Stimulated activated effector memory CD8-positive, alpha-beta T cell treated with anti-CD3 and anti-CD28 coated beads, Interleukin-12 subunit alpha, Interleukin-12 subunit beta, amount 100 ng/mL, for 72 hours (primary cell): ENCODE data around the gene SUGP2.

Experiments used
- ATAC-seq: fragments of 150-1000 bp; cut with Tn5 transposase; 2 replicates; pipeline ENCODE4 v1.10.0; 2021
- DNase-seq, 2 donors: peaks; one replicate each; pipeline ENCODE4 v3.0.0; 2021 to 2022; ENCODE audit warnings: low spot score in 2 of 2
- H3K27ac Mint-ChIP-seq: one replicate; pipeline ENCODE4 v1.8.0; 2022; ENCODE audit warnings: mild to moderate bottlenecking, mixed read lengths
- H3K36me3 Mint-ChIP-seq: one replicate; pipeline ENCODE4 v1.8.0; 2022; ENCODE audit warnings: mild to moderate bottlenecking, mixed read lengths
- H3K4me1 Mint-ChIP-seq: one replicate; pipeline ENCODE4 v1.8.0; 2022; ENCODE audit warnings: mixed read lengths
- H3K4me3 Mint-ChIP-seq: one replicate; pipeline ENCODE4 v1.8.0; 2022; ENCODE audit warnings: mild to moderate bottlenecking, mixed read lengths
- H3K9me3 Mint-ChIP-seq: one replicate; pipeline ENCODE4 v1.8.0; 2022; ENCODE audit warnings: mixed read lengths

SUGP2 gene

DNA sequence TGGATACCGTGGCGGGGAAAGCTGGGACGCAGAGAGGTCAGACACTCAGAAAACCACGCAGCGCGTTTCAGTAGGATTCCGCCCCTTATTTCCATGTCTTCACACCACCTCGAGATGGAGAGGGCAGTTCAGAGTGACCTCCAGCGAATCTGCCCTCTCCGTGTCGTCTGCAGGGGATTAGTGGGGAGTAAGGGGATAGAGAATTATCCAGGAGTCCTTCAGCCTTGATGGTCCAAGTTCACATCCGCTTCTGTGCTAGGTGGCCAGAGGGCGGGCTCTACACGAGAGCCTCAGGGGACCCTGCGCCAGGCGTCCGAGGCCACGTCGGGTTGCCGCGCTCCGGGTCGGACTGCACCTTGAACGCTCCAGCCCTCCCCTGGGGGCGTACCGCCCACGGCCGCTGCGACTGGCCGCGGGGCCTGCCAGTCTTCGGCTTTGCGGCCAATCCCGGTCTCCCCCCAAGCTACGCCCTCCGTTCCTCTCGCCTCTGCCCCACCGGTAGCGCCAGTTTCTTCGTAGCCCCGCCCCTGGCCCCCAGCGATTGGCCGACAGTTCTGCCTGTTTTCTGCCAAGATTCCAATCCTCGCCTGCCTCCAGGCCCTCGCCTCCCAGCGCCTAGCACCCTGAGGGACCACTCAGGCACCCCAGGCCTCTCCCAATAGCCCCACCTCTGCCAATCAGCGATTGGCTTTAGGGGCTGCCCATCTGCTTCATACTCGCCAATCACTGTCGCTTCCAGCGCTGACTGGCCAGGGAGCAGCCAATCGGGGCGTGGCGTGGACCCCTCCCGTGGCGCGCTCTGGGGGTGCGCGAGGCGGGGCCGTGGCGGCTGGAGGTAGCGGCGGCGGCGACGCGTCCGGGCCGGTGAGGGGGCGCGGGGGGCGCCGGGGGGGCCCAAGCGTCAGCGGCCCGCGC is 30.1 kb upstream of the SUGP2 start, which contains the start of gene SLC25A42:
Gene SLC25A42, plus strand, starts transcription at position 812 of the 915 bp plus-strand sequence. CDS start 32,131 bp downstream, outside the sequence.
- ATAC-seq, result peak; percentile 96
- Mint-ChIP-seq H3K27ac (peak within 1 kb of the TSS; percentile 83), H3K9me3 (no peaks in the 10 kb centered on the region), H3K36me3 (peaks cover 15% of the 10 kb centered on the region), H3K4me3 (peak within 1 kb of the TSS; percentile 92), H3K4me1 (peaks cover 25% of the 10 kb centered on the region)
- peak; percentile 97 to 99 for DNase-seq

DNA sequence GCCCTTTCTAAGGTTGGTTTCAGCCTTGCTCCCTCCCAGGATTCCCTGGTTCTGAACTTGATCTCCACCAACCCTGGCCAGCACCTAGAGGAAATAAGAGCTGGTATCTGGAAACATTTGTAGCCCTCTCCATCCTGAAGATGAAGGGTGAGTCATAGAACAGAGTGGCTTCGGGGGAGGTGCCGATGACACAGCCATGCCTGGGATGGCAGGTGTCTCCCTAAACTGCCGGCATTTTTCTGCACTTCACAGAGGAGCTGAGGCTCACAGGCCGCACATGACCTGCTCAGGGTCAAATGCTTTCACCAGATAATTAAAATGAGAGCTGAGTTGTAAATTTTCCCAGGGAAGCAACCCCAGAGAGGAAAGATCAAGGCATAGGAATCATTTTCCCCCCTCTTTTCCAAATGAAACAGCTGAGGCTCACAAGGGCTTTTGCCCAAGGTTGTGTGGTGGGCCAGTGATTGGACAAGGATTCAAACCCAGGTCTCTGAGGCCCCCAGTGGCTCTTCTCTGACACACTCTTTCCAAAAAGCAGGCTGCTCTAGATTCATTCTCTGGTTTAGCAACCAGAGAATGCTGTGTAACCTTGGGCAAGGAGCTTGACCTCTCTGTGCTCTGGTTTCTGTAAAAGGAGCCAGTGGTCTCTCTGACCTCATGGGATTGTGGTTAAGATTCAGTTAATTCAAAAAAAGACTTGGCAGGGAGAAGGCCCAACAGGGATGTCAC is 29.3 kb upstream of the SUGP2 start:
- ATAC-seq, result no peak
- Mint-ChIP-seq H3K4me1 (peaks cover 25% of the 10 kb centered on the region), H3K27ac (peak overlapping the region; percentile 83), H3K9me3 (no peaks in the 10 kb centered on the region), H3K36me3 (peaks cover 15% of the 10 kb centered on the region), H3K4me3 (peak overlapping the region; percentile 92)
- no peak for DNase-seq

DNA sequence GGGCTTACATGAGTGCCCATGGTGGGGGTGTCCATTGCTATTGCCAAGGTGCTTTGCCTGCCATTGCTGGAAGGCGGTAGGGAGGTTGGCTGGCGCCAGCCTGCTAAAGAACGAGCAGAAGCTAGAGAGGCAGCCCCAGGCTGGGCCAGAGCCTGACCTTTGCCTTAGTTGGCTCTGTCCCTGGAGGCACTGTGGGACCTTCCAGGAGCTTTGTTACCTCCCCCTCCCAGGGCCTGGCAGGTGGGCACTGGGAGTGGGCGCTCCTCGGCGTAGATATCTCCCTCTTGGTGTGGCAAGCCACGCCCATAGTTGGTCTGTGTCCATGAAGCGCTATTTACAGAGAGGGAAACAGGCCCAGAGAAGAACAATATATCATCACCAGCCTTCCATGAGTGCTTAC is 28.2 kb upstream of the SUGP2 start:
- H3K4me3 Mint-ChIP-seq, result no peak overlapping the region
- H3K9me3 Mint-ChIP-seq, result no peaks in the 10 kb centered on the region

DNA sequence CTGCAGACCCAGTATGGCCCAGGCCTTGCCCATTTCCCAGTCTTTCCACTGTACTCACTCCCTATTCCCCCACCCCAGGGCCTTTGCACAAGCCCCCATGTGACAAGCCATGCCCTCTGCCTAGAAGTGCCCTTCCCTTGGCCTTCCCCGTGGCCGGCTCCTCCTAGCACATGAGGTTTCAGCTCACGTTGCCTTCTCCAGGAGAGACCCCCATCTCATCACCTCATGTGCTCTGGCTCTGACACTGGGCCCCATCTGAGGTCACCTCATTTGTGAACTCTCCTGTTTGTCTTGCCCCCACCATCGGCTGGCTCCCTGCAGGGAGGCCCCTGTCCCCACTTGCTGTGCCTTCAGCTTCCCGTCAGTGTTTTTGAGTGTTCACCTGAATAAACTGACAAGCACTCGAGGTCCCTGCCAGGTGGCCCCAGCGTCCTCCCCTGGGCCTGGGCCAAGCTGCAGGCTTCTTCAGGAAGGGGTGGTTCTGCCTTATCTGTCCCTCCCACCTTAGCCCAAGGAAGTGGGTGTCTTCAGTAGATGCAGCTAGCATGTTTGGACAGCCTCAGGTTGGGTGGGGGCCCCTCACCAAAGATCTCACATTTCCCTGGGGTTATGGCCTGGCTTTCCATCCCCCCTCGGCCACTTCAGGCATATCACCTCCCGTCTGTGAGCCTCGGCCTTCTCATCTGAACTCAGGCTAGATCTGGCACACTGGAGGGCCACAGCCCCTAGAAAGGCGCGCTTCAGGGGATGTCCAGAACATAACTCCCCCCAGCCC is 26.7 kb upstream of the SUGP2 start:
- ATAC-seq, result no peak
- Mint-ChIP-seq H3K9me3 (no peaks in the 10 kb centered on the region), H3K4me3 (no peak overlapping the region), H3K27ac (peak overlapping the region; percentile 58), H3K4me1 (peaks cover 21% of the 10 kb centered on the region), H3K36me3 (peaks cover 24% of the 10 kb centered on the region)
- DNase-seq, result no peak

More for the DNA sequence above, 28.2 kb upstream of the SUGP2 start:
- Mint-ChIP-seq H3K27ac (no peak overlapping the region), H3K36me3 (peaks cover 15% of the 10 kb centered on the region), H3K4me1 (peaks cover 25% of the 10 kb centered on the region)
- no peak for ATAC-seq
- DNase-seq, result no peak

DNA sequence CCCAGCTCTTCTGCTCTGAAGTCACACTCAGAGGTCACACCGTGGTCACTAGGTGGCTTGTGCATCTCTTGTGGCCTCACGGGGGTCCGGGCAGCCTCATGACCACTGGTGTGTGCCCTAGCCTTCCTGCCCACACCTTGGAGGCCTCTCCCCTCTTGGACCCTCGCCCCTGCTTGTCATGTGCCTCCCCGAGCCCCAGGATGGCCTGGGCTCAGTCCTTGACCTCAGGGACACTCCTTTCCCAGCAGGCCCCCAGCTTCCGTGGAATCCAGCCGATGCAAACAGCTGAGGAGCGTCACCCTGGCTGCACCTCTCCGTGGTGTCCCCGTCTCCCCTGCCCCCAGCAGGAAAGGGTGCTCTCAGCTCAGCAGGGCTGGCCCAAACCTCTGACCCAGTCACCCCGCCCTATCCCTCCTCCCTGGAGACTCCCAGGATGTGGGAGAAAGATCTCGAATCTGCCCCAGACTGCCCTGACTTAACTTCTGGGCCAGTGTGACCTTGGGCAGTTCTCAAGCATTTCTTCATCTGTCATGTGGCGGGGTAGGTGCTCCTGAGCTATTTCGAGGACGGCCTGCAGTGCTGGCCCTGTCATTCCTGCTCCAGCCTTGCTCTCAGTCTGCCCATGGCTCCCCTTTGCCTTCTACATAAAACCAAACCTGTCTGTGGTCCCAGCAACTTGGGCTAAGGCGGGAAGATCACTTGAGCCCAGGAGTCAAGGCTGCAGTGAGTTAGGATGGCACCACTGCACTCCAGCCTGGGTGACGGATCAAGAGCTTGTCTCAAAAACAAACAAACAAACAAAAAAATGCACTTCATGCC is 25.9 kb upstream of the SUGP2 start:
- no peaks in the 10 kb centered on the region for H3K9me3 Mint-ChIP-seq
- H3K27ac Mint-ChIP-seq, result peak overlapping the region; percentile 58
- DNase-seq (no peak), ATAC-seq (no peak)
- H3K4me1 Mint-ChIP-seq, result peaks cover 13% of the 10 kb centered on the region
- H3K4me3 Mint-ChIP-seq, result no peak overlapping the region
- H3K36me3 Mint-ChIP-seq, result peaks cover 25% of the 10 kb centered on the region

DNA sequence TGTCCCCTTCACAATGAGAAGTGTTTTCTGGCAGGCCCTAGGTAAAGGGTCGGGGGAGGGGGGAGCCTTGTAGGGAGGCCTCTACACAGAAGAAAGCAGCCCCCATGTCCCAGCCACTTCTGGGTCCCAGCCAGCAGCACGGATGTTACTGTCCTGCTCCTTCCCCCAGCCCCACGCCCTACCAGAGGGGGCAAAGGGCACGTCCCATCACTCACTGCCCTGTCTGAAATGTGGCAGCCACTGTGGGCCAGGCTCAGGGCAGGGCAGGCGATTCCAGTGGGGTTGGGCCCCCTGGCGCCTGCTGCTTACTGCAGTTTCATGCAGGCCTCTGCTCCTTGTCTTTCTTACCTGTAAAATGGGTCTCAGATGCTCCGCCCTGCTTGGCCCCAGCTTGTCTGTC is 24.4 kb upstream of the SUGP2 start:
- H3K36me3 Mint-ChIP-seq, result peaks cover 33% of the 10 kb centered on the region
- H3K27ac Mint-ChIP-seq, result no peak overlapping the region
- DNase-seq, result no peak
- H3K4me1 Mint-ChIP-seq, result peaks cover 5% of the 10 kb centered on the region
- ATAC-seq, result no peak
- H3K9me3 Mint-ChIP-seq, result no peaks in the 10 kb centered on the region
- H3K4me3 Mint-ChIP-seq, result no peak overlapping the region

DNA sequence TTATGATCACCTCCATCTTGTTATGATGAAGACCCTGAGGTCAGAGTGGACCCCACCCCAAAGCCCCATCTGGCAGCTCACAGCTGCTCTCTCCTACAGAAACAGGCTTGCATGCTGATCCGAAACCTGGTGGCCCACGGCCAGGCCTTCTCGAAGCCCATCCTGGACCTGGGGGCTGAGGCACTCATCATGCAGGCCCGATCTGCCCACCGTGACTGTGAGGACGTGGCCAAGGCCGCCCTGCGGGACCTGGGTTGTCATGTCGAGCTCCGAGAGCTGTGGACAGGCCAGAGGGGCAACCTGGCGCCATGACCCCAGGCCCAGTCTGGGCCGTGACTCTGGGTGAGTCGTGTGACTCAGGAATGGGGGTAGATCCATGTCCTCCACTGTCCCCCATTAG is 24.0 kb upstream of the SUGP2 start:
- H3K27ac Mint-ChIP-seq, result no peak overlapping the region
- ATAC-seq (no peak), DNase-seq (no peak)
- no peaks in the 10 kb centered on the region for H3K9me3 Mint-ChIP-seq
- H3K4me3 Mint-ChIP-seq, result no peak overlapping the region
- H3K4me1 Mint-ChIP-seq, result peaks cover under 1% of the 10 kb centered on the region
- peaks cover 33% of the 10 kb centered on the region for H3K36me3 Mint-ChIP-seq

DNA sequence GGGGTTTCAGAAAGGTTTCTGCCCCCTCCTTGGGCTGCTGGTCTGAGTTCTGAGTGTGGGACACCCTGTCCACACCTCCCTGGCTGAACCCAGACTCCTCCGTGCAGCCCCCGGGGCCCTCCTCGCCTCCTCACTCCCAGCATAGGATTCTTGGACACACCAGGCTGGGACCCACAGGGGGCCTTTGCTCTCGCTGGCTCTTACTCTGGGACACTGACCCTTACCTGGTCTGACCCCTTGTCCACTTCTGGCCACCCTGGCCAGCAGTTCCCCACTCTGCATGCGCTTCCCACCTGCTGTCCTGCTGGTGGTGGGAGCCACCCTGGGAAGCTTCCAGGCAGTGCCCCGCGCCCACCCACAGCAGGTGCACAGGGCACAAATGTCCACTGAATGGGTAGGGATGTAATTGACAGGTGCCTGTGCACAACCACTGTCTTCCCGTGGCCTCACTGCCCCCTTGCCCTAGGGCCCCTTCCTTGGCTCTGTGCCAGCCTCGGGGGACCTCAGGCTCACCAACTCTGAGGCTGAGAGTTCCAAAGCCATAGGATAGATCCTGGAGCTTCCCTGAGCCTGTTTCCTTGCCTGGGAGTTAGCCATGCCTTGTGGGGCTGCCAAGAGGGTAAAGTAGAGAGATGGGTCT is 23.4 kb upstream of the SUGP2 start:
- DNase-seq, result no peak
- Mint-ChIP-seq H3K27ac (no peak overlapping the region), H3K4me3 (no peak overlapping the region), H3K9me3 (no peaks in the 10 kb centered on the region), H3K4me1 (no peaks in the 10 kb centered on the region), H3K36me3 (peaks cover 33% of the 10 kb centered on the region)
- no peak for ATAC-seq

DNA sequence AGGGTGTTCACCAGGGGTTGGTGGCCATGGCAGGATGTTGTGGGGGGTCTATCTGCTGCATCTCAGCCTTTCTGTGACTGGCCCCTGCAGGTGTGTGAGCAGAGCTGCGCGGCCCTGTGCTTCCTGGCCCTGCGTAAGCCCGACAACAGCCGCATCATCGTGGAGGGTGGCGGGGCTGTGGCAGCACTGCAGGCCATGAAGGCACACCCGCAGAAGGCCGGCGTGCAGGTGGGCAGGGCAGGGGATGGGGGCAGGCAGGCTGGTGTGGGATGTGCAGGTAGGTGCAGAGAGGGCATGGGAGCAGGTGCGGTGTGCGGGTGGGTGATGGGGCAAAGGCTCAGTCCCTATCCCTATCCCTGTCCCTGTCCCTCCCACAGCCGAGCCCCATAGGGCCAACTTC is 22.4 kb upstream of the SUGP2 start:
- H3K36me3 Mint-ChIP-seq, result peaks cover 33% of the 10 kb centered on the region
- no peak for ATAC-seq
- DNase-seq, result no peak
- H3K27ac Mint-ChIP-seq, result no peak overlapping the region
- no peaks in the 10 kb centered on the region for H3K9me3 Mint-ChIP-seq
- H3K4me1 Mint-ChIP-seq, result no peaks in the 10 kb centered on the region
- H3K4me3 Mint-ChIP-seq, result no peak overlapping the region

DNA sequence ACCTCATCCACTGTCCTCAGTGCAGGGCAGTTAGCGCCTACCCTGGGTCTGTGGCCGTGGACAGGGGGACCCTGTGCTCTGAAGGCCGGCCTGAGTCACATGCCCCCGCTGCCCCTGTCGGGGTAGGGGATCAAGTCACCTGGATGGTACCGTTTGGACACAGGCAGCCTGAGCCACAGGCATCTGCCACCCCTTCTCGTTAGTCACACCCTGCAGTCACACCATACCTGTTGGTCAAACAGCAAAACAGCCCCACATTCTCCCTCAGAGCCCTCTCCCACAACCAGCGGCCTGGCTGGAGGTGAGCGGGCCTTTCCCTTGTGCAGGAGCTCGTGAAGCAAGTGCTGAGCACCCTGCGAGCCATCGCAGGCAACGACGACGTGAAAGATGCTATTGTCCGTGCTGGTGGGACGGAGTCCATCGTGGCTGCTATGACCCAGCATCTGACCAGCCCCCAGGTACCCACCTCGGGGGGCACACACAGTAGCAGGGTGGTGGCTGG is 21.7 kb upstream of the SUGP2 start:
- H3K36me3 Mint-ChIP-seq, result peaks cover 40% of the 10 kb centered on the region
- H3K4me3 Mint-ChIP-seq, result no peak overlapping the region
- no peaks in the 10 kb centered on the region for H3K9me3 Mint-ChIP-seq
- no peaks in the 10 kb centered on the region for H3K4me1 Mint-ChIP-seq
- no peak for DNase-seq
- ATAC-seq, result no peak
- no peak overlapping the region for H3K27ac Mint-ChIP-seq

DNA sequence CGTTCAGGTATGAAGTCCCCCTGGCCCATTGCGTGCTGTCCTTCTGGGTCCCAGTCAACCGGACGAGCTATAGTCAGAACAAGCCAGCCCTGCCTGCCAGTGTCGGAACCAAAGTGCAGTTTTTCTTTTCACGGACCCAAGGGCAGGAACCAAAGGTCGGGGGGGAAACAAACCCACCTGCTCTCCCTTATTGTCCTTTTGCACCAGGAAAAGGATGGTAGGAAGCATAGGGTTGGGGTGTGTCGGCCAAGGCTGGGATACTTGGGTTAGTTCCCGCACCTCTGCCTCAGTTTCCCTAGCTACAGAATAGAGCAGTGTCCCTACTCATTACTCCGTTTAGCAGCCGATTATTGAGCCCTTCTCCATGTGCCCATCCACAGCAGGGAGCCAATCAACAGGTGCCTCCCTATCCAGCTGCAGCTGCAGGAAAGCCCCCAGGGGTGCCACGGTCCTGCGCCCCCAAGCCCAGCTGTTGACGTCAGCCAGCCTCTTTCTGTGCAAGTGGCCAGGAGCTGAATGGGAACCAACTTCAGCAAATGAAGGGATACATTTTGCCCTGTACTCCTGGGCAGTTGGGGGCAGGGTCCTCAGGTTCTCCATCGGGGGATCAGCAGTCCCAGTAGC is 21.1 kb upstream of the SUGP2 start:
- Mint-ChIP-seq H3K9me3 (no peaks in the 10 kb centered on the region), H3K27ac (no peak overlapping the region), H3K4me1 (no peaks in the 10 kb centered on the region), H3K36me3 (peaks cover 46% of the 10 kb centered on the region), H3K4me3 (no peak overlapping the region)
- ATAC-seq, result no peak
- DNase-seq, result no peak

DNA sequence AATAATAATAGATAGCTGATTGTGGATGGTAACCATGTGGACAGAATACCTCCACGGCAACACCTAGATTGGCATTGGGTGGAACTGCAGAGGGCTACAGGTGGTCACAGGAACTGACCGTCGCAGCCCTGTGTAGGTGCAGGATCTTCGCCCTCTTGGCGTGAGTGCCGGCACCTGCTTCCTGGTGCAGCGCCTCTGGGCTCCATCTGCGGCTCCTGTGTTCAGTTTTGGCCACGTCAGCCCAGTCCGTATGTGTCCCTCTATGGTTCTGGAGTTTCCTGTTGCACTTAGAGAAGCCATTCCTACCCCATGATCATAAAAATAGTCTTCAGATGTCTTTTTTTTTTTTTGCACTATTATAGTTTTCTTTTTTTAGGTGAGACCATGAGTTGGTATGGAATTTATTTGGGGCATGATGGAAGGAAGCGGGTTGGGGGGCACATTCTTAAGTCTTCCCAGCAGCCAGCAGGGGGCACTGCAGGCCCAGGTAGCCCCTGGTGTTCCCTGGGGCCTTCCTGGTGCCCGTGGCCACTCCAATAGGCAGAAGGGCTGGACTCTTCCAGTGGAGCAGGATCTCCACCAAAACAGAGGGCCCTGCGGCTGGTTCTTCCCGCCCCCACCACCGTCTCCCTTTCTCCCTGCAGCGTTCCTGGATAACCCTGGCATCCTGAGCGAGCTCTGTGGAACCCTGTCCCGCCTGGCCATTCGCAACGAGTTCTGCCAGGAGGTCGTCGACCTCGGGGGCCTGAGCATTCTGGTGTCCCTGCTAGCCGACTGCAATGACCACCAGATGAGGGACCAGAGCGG is 20.4 kb upstream of the SUGP2 start:
- Mint-ChIP-seq H3K4me3 (no peak overlapping the region), H3K27ac (no peak overlapping the region), H3K9me3 (no peaks in the 10 kb centered on the region), H3K4me1 (no peaks in the 10 kb centered on the region), H3K36me3 (peaks cover 47% of the 10 kb centered on the region)
- ATAC-seq (peak; percentile 64), DNase-seq (peak; percentile 39 to 61)

DNA sequence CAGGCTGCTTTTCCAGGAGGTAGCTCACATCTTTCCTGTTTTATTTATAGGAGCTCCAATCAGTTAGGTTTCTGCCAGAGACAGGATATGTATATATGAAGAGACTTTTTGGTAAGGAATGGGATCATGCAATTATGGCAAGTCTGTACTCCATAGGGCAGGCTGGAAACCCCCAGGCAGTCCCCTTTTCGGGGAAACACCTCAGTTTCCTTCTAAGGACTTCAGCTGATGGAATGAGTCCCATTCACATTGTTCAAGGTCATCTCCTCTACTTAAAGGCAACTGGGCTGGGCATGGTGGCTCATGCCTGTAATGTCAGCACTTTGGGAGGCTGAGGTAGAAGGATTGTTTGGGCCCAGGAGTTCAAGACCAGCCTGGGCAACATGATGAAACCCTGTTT is 19.6 kb upstream of the SUGP2 start:
- Mint-ChIP-seq H3K27ac (no peak overlapping the region), H3K9me3 (no peaks in the 10 kb centered on the region), H3K4me1 (no peaks in the 10 kb centered on the region), H3K36me3 (peaks cover 52% of the 10 kb centered on the region), H3K4me3 (no peak overlapping the region)
- ATAC-seq (no peak), DNase-seq (no peak)
